ENCODE data around the gene USP5. TPM values are rescaled to one million over a fixed set of nuclear protein-coding genes. Genes with fewer than 3 reads are reported as not detected.

USP5 gene
- total RNA-seq, 6 experiments from 2014 or later: 149 to 211 (median 182) TPM

DNA sequence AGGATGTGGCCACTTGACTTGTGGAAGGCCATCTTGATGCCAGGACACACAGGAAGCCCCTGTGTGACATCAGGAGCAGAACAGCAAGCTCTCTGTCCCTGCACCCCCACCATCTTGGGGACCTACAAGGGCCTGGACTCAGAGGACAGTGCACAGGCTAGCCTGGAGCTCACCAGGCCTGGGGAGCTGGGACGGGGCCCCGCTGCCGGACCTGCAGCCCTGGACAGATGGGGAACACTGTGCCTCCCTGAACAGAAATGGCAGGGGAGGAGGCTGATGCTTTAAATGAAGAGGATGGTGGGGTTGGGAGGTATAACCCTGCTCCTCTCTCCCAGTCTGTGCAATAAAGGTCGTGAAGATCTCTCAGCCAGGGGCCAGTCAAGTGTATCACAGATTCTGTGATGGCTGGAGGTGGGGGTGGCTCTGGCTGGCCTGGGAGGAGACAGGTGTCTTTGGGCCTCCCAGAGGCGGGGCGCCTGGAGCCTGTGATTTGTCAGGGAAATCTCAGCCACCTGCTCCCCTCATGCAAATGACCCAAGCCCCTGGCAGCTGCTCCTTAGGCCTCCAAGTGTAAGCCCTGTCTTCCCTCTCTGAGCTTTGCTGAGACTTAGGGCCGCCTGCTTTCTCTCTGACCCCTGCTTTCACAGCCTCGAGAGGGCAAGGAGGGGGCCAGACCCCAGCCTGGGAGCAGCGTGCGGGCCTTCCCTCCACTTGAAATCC, 12.3 kb upstream of the USP5 start:
- H3K4me3 Mint-ChIP-seq: no peak overlapping the region
- TF ChIP-seq, protein P1, sequence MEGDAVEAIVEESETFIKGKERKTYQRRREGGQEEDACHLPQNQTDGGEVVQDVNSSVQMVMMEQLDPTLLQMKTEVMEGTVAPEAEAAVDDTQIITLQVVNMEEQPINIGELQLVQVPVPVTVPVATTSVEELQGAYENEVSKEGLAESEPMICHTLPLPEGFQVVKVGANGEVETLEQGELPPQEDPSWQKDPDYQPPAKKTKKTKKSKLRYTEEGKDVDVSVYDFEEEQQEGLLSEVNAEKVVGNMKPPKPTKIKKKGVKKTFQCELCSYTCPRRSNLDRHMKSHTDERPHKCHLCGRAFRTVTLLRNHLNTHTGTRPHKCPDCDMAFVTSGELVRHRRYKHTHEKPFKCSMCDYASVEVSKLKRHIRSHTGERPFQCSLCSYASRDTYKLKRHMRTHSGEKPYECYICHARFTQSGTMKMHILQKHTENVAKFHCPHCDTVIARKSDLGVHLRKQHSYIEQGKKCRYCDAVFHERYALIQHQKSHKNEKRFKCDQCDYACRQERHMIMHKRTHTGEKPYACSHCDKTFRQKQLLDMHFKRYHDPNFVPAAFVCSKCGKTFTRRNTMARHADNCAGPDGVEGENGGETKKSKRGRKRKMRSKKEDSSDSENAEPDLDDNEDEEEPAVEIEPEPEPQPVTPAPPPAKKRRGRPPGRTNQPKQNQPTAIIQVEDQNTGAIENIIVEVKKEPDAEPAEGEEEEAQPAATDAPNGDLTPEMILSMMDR (IDR thresholded peaks at IDR 0.05): no peak
- no peaks in the 10 kb centered on the region for H3K4me1 Mint-ChIP-seq (ENCODE audit: low read depth)
- peaks cover 17% of the 10 kb centered on the region; the same call in 1 of the 2 replicates for H3K36me3 Mint-ChIP-seq (ENCODE audit: low read depth)
- H3K27me3 Mint-ChIP-seq (ENCODE audit: insufficient read depth): peaks cover 3% of the 10 kb centered on the region; the same call in 1 of the 2 replicates
- H3K9me3 Mint-ChIP-seq: no peaks in the 10 kb centered on the region
- DNase-seq: no peak
- no peak overlapping the region for H3K27ac Mint-ChIP-seq

DNA sequence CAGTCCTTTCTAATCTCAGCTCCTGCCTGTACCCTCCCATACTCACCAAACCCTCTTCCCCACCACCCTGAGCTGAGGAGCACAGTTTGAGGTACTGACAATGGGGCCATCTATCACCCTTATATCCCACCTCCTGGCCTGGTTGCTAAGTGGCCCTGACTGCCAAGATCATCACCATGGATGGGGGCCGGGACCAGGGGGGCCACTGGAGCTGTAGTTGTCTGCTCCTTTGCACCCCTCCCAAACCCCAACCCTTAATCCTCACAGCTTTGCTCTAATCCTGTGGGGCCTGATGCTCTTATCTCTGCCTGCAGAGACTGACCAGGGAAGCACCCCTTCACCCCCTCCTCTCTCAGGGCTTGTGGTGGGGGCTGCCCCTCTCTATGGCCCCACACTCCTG, 11.6 kb upstream of the USP5 start:
- Mint-ChIP-seq H3K4me1 (ENCODE audit: low read depth) (no peaks in the 10 kb centered on the region), H3K36me3 (ENCODE audit: low read depth) (peaks cover 17% of the 10 kb centered on the region), H3K9me3 (no peaks in the 10 kb centered on the region), H3K27me3 (ENCODE audit: insufficient read depth) (peaks cover 3% of the 10 kb centered on the region; the same call in 1 of the 2 replicates), H3K27ac (no peak overlapping the region), H3K4me3 (no peak overlapping the region)
- no peak for DNase-seq
- TF ChIP-seq, protein P1 (IDR thresholded peaks at IDR 0.05): no peak

DNA sequence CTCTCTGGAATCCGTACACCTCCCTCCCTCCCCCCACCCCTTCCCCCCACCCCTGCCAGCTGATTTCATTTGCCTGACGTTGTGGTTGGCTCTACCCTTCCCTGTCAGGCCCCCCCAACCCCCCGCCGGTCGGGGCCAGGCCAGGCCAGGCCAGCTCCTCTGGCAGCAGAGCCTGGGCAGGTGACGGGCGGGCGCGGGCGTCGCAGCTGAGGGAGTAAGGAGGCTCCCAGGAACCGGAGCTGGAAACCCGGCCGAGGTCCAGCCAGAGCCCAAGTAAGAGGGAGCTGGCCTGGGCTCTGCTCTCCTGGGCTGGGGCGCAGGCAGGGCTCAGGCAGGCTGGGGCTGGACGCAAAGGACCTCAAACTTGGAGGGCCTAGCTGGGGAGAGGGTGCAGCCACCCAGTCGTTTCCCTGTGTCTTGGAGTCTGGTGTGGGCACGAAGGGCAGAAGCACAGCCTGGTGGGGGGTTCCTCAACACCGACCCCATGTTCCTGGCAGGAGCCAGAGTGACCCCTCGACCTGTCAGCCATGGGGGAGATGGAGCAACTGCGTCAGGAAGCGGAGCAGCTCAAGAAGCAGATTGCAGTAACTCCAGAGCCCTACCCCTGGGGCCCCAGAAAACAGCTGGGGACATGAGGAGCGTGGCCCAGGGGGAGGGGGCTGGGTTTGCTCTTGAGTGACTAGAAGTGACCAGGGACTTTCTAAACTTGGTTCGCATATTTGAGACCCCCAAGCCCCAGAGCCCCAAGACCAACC, 11.0 kb upstream of the USP5 start, which contains the start of gene GNB3:
TSS of gene GNB3 (plus strand) at position 165 of the 755 bp plus-strand sequence. CDS start at position 528, 363 bp downstream.
- H3K4me3 Mint-ChIP-seq: no peak within 1 kb of the TSS
- TF ChIP-seq, protein P1 (IDR thresholded peaks at IDR 0.05): no peak
- no peak for DNase-seq
- peaks cover 17% of the 10 kb centered on the region for H3K36me3 Mint-ChIP-seq (ENCODE audit: low read depth)
- H3K27ac Mint-ChIP-seq: no peak within 1 kb of the TSS
- no peaks in the 10 kb centered on the region for H3K9me3 Mint-ChIP-seq
- peaks cover 3% of the 10 kb centered on the region; the same call in 1 of the 2 replicates for H3K27me3 Mint-ChIP-seq (ENCODE audit: insufficient read depth)
- no peaks in the 10 kb centered on the region for H3K4me1 Mint-ChIP-seq (ENCODE audit: low read depth)

DNA sequence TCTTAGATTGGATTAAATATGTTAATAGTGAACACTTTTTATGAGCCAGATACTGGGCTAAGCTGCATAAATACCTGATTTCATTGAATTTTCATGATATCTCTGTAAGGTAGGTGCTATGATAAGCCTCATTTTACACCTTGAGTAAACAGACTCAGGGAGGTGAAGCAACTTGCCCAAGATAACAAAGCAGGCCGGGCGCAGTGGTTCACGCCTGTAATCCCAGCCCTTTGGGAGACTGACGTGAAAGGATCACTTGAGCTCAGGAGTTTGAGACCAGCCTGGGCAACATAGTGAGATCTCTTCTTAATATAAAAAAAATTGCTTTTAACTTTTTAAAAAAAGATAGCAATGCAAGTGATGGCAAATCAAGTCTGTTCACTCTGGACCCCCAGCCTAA, 9.9 kb upstream of the USP5 start:
- Mint-ChIP-seq H3K4me1 (ENCODE audit: low read depth) (no peaks in the 10 kb centered on the region), H3K4me3 (no peak overlapping the region), H3K27me3 (ENCODE audit: insufficient read depth) (peaks cover 4% of the 10 kb centered on the region; the same call in 1 of the 2 replicates), H3K27ac (no peak overlapping the region), H3K9me3 (no peaks in the 10 kb centered on the region), H3K36me3 (ENCODE audit: low read depth) (peaks cover 17% of the 10 kb centered on the region)
- DNase-seq: no peak
- TF ChIP-seq, protein P1 (IDR thresholded peaks at IDR 0.05): no peak

DNA sequence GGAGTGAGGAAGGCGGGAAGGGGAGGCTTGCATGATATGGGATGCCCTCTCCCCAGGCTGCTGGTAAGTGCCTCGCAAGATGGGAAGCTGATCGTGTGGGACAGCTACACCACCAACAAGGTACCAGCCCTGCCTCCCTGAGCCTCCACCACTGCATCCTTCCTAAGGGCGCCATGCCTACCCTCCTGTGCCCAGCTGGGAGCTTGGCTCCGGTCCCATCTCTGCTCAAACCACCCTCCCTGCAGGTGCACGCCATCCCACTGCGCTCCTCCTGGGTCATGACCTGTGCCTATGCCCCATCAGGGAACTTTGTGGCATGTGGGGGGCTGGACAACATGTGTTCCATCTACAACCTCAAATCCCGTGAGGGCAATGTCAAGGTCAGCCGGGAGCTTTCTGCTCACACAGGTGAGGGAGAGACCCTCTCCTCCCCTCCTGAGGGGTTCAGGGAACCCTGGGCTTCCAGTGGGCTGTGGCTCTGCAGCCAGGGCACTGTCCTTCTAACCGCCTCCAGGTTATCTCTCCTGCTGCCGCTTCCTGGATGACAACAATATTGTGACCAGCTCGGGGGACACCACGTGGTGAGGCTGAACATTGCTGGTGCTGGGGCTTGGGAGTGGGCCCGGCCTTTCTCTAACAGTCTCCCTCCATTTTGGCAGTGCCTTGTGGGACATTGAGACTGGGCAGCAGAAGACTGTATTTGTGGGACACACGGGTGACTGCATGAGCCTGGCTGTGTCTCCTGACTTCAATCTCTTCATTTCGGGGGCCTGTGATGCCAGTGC, 8.6 kb upstream of the USP5 start:
- no peak for DNase-seq
- Mint-ChIP-seq H3K9me3 (no peaks in the 10 kb centered on the region), H3K36me3 (ENCODE audit: low read depth) (peaks cover 17% of the 10 kb centered on the region), H3K27ac (no peak overlapping the region), H3K27me3 (ENCODE audit: insufficient read depth) (peaks cover 4% of the 10 kb centered on the region; the same call in 1 of the 2 replicates), H3K4me1 (ENCODE audit: low read depth) (no peaks in the 10 kb centered on the region; the same call in 1 of the 2 replicates), H3K4me3 (no peak overlapping the region)
- TF ChIP-seq, protein P1 (IDR thresholded peaks at IDR 0.05): no peak; the same call in 1 of the 2 replicates
